ENCODE measurements around the gene CD14.

The CD14 gene

GRCh38 chr5:140639148-140639981 lies 6.4 kb upstream of the CD14 start, which contains the start of gene TMCO6 (continued):
- TF ChIP-seq ZNF530 (tag by site-specific recombination; IDR thresholded peaks at IDR 0.05; ENCODE audit: low read depth): no peak
- no peak for TF ChIP-seq PBX3 (CRISPR knock-in tag; IDR thresholded peaks at IDR 0.05)
- no peak for TF ChIP-seq ZNF26 (tag by site-specific recombination; IDR thresholded peaks at IDR 0.05)
- no peak for TF ChIP-seq ZNF174 (tag by site-specific recombination; IDR thresholded peaks at IDR 0.05)
- TF ChIP-seq ZNF426 (tag by site-specific recombination; IDR thresholded peaks at IDR 0.05): no peak
- peak; percentile 56; the same call in 1 of the 2 replicates for TF ChIP-seq ZNF518A (tag by site-specific recombination; conservative IDR thresholded peaks at IDR 0.05; ENCODE audit: low read depth)
- no peak for TF ChIP-seq ZNF274 (IDR thresholded peaks at IDR 0.05; ENCODE audit: low read length)
- TF ChIP-seq ZNF274 (tag by site-specific recombination; IDR thresholded peaks at IDR 0.05; ENCODE audit: borderline replicate concordance): no peak
- no peak for TF ChIP-seq OSR2 (tag by site-specific recombination; IDR thresholded peaks at IDR 0.05)
- TF ChIP-seq SP7 (tag by site-specific recombination; IDR thresholded peaks at IDR 0.05): 0 out of 2 replicates have a peak, but pooled peaks have one; percentile 49
- TF ChIP-seq ZNF658 (tag by site-specific recombination; IDR thresholded peaks at IDR 0.05): no peak
- no peak for TF ChIP-seq SALL2 (tag by site-specific recombination; IDR thresholded peaks at IDR 0.05; ENCODE audit: borderline replicate concordance)
- no peak for TF ChIP-seq ZNF292 (tag by site-specific recombination; IDR thresholded peaks at IDR 0.05; ENCODE audit: borderline replicate concordance, low read depth)
- peak; percentile 92 for TF ChIP-seq PATZ1 (tag by site-specific recombination; IDR thresholded peaks at IDR 0.05)
- TF ChIP-seq ZNF214 (tag by site-specific recombination; IDR thresholded peaks at IDR 0.05; ENCODE audit: borderline replicate concordance): no peak
- 0 out of 2 replicates have a peak, but pooled peaks have one; percentile 13 for TF ChIP-seq WT1 (tag by site-specific recombination; IDR thresholded peaks at IDR 0.05)
- no peak for TF ChIP-seq ZNF48 (tag by site-specific recombination; IDR thresholded peaks at IDR 0.05)
- TF ChIP-seq ZFP41 (tag by site-specific recombination; IDR thresholded peaks at IDR 0.05; ENCODE audit: borderline replicate concordance): no peak
- TF ChIP-seq ZNF138 (tag by site-specific recombination; IDR thresholded peaks at IDR 0.05; ENCODE audit: borderline replicate concordance): no peak
- no peak for TF ChIP-seq ZNF10 (tag by site-specific recombination; IDR thresholded peaks at IDR 0.05)
- TF ChIP-seq PRDM1 (tag by site-specific recombination; IDR thresholded peaks at IDR 0.05): no peak
- peak; percentile 91 for TF ChIP-seq GLIS2 (tag by site-specific recombination; IDR thresholded peaks at IDR 0.05)
- no peak for TF ChIP-seq ZNF701 (tag by site-specific recombination; IDR thresholded peaks at IDR 0.05)
- no peak for TF ChIP-seq ZNF561 (tag by site-specific recombination; IDR thresholded peaks at IDR 0.05; ENCODE audit: borderline replicate concordance)
- TF ChIP-seq SETDB1 (IDR thresholded peaks at IDR 0.05; ENCODE audit: insufficient read length, low read length): no peak
- peak; percentile 91 for TF ChIP-seq EGR2 (tag by site-specific recombination; IDR thresholded peaks at IDR 0.05; ENCODE audit: low read depth)
- no peak for TF ChIP-seq ZNF114 (tag by site-specific recombination; IDR thresholded peaks at IDR 0.05)
- TF ChIP-seq ZNF404 (tag by site-specific recombination; IDR thresholded peaks at IDR 0.05): no peak
- no peak for TF ChIP-seq ZNF580 (tag by site-specific recombination; IDR thresholded peaks at IDR 0.05)

Data from HEK293 (cell line).